ENCODE measurements around the gene SKIC8.

DNA sequence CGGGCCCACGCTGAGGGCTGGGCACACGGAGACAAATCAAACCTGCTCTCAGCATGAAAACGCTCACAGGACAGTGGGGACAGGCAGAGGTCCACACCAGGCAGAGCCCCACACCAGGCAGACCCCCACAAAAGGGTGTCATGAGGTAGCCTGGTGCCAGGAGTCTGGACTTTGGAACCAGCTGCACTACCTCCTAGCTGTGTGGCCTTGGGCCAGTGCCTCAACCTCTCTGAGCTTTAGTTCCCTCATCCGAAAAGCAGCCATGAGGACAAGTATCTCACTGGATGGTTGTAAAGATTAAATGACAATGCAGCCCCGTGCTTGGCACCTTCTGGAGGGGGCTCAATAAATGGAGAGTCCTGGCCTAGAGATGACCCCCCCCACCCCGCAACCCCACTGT lies 24.3 kb upstream of the SKIC8 start:
- TF ChIP-seq POLR2AphosphoS5 (IDR thresholded peaks at IDR 0.05) = no peak
- TF ChIP-seq, protein P1, sequence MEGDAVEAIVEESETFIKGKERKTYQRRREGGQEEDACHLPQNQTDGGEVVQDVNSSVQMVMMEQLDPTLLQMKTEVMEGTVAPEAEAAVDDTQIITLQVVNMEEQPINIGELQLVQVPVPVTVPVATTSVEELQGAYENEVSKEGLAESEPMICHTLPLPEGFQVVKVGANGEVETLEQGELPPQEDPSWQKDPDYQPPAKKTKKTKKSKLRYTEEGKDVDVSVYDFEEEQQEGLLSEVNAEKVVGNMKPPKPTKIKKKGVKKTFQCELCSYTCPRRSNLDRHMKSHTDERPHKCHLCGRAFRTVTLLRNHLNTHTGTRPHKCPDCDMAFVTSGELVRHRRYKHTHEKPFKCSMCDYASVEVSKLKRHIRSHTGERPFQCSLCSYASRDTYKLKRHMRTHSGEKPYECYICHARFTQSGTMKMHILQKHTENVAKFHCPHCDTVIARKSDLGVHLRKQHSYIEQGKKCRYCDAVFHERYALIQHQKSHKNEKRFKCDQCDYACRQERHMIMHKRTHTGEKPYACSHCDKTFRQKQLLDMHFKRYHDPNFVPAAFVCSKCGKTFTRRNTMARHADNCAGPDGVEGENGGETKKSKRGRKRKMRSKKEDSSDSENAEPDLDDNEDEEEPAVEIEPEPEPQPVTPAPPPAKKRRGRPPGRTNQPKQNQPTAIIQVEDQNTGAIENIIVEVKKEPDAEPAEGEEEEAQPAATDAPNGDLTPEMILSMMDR (IDR thresholded peaks at IDR 0.05) = no peak
